ENCODE measurements around the gene ARHGEF10L.

ARHGEF10L gene

GRCh38 chr1:17584539-17584938, 45.0 kb downstream of the ARHGEF10L start:
- no peak overlapping the region for H3K4me3 ChIP-seq (ENCODE audit: low read depth, low read length)
- no peak for TF ChIP-seq CTCF (IDR thresholded peaks at IDR 0.05; ENCODE audit: control insufficient read depth, extremely low read depth, insufficient read depth)
- no peak for DNase-seq (ENCODE audit: low read depth)

- H3K4me3 ChIP-seq (ENCODE audit: low read depth, low read length): no peak overlapping the region
- TF ChIP-seq CTCF (IDR thresholded peaks at IDR 0.05; ENCODE audit: control insufficient read depth, extremely low read depth, insufficient read depth): no peak
- no peak for DNase-seq (ENCODE audit: low read depth)
These were observed 45.9 kb downstream of the ARHGEF10L start for GRCh38 chr1:17585266-17585987.

- H3K4me3 ChIP-seq (ENCODE audit: low read depth, low read length): no peak overlapping the region
- TF ChIP-seq CTCF (IDR thresholded peaks at IDR 0.05; ENCODE audit: control insufficient read depth, extremely low read depth, insufficient read depth): no peak
- DNase-seq (ENCODE audit: low read depth): no peak
These were observed 46.9 kb downstream of the ARHGEF10L start for GRCh38 chr1:17586172-17586964.

GRCh38 chr1:17587693-17588047, 48.2 kb downstream of the ARHGEF10L start:
- no peak for DNase-seq (ENCODE audit: low read depth)
- no peak for TF ChIP-seq CTCF (IDR thresholded peaks at IDR 0.05; ENCODE audit: control insufficient read depth, extremely low read depth, insufficient read depth)
- no peak overlapping the region for H3K4me3 ChIP-seq (ENCODE audit: low read depth, low read length)

GRCh38 chr1:17588048-17588871, 48.8 kb downstream of the ARHGEF10L start:
- H3K4me3 ChIP-seq (ENCODE audit: low read depth, low read length): no peak overlapping the region
- no peak for TF ChIP-seq CTCF (IDR thresholded peaks at IDR 0.05; ENCODE audit: control insufficient read depth, extremely low read depth, insufficient read depth)
- DNase-seq (ENCODE audit: low read depth): no peak

- no peak for TF ChIP-seq CTCF (IDR thresholded peaks at IDR 0.05; ENCODE audit: control insufficient read depth, extremely low read depth, insufficient read depth)
- H3K4me3 ChIP-seq (ENCODE audit: low read depth, low read length): no peak overlapping the region
- no peak for DNase-seq (ENCODE audit: low read depth)
These were observed 52.4 kb downstream of the ARHGEF10L start for GRCh38 chr1:17591814-17592430.
